Nephron progenitor cell (in vitro differentiated cells): ENCODE results near the gene KEAP1.

Experiments used
- DNase-seq: peaks from one replicate; pipeline ENCODE4 v3.0.0; 2021
- H3K27ac Mint-ChIP-seq: 2 replicates; pipeline ENCODE4 v1.8.0; 2021; ENCODE audit warnings: mild to moderate bottlenecking, moderate library complexity, mixed read lengths
- H3K27me3 Mint-ChIP-seq: 2 replicates; pipeline ENCODE4 v1.8.0; 2021; ENCODE audit warnings: mild to moderate bottlenecking, low read depth, mixed read lengths; ENCODE audit not compliant: poor library complexity
- H3K36me3 Mint-ChIP-seq: 2 replicates; pipeline ENCODE4 v1.8.0; 2021; ENCODE audit warnings: low read depth, mixed read lengths
- H3K4me1 Mint-ChIP-seq: 2 replicates; pipeline ENCODE4 v1.8.0; 2021; ENCODE audit warnings: mixed read lengths
- H3K4me3 Mint-ChIP-seq: 2 replicates; pipeline ENCODE4 v1.8.0; 2021; ENCODE audit warnings: mild to moderate bottlenecking, moderate library complexity, mixed read lengths
- H3K9me3 Mint-ChIP-seq: 2 replicates; pipeline ENCODE4 v1.8.0; 2021; ENCODE audit warnings: mild to moderate bottlenecking, moderate library complexity, mixed read lengths
- CTCF ChIP-seq: fragments of 200-600 bp; sonication (generic); IDR thresholded peaks from 2 replicates; pipeline ENCODE4 v1.5.0; 2021; ENCODE audit warnings: antibody characterized with exemption

The KEAP1 gene

GRCh38 chr19:10548746-10549276 lies 45.7 kb upstream of the KEAP1 start:
- H3K27ac Mint-ChIP-seq: no peak overlapping the region
- no peak overlapping the region for H3K4me3 Mint-ChIP-seq
- H3K9me3 Mint-ChIP-seq: no peaks in the 10 kb centered on the region
- peaks cover 61% of the 10 kb centered on the region for H3K36me3 Mint-ChIP-seq
- TF ChIP-seq CTCF: no peak
- no peak for DNase-seq
- peaks cover 5% of the 10 kb centered on the region for H3K4me1 Mint-ChIP-seq
- no peaks in the 10 kb centered on the region for H3K27me3 Mint-ChIP-seq

- no peak for DNase-seq
- Mint-ChIP-seq H3K36me3 (peaks cover 42% of the 10 kb centered on the region), H3K27ac (no peak overlapping the region), H3K4me1 (peaks cover 5% of the 10 kb centered on the region), H3K4me3 (no peak overlapping the region), H3K9me3 (no peaks in the 10 kb centered on the region), H3K27me3 (peaks cover 3% of the 10 kb centered on the region)
- no peak for TF ChIP-seq CTCF
These were observed 43.7 kb upstream of the KEAP1 start for GRCh38 chr19:10546817-10547216.

- DNase-seq: no peak
- H3K9me3 Mint-ChIP-seq: no peaks in the 10 kb centered on the region
- H3K4me1 Mint-ChIP-seq: peaks cover 5% of the 10 kb centered on the region
- H3K4me3 Mint-ChIP-seq: peak overlapping the region; percentile 91
- H3K27me3 Mint-ChIP-seq: peaks cover 9% of the 10 kb centered on the region
- TF ChIP-seq CTCF: no peak
- H3K27ac Mint-ChIP-seq: no peak overlapping the region
- H3K36me3 Mint-ChIP-seq: peaks cover 22% of the 10 kb centered on the region
These were observed 41.6 kb upstream of the KEAP1 start for GRCh38 chr19:10544753-10545251.

- TF ChIP-seq CTCF: no peak
- Mint-ChIP-seq H3K4me1 (peaks cover 5% of the 10 kb centered on the region), H3K27ac (no peak overlapping the region), H3K9me3 (no peaks in the 10 kb centered on the region), H3K27me3 (peaks cover 9% of the 10 kb centered on the region), H3K4me3 (peak overlapping the region; percentile 91), H3K36me3 (peaks cover 17% of the 10 kb centered on the region)
- DNase-seq: no peak
These were observed 41.1 kb upstream of the KEAP1 start for GRCh38 chr19:10544242-10544752.

GRCh38 chr19:10543420-10544241 lies 40.5 kb upstream of the KEAP1 start, which contains the start of gene ATG4D:
Gene ATG4D (plus strand): TSS chr19:10543904. CDS start chr19:10544091, 187 bp downstream.
- peak; percentile 91 for DNase-seq
- H3K4me3 Mint-ChIP-seq: peak within 1 kb of the TSS; percentile 91
- TF ChIP-seq CTCF: no peak
- peaks cover 14% of the 10 kb centered on the region for H3K27me3 Mint-ChIP-seq
- H3K27ac Mint-ChIP-seq: no peak within 1 kb of the TSS
- H3K9me3 Mint-ChIP-seq: no peaks in the 10 kb centered on the region
- peaks cover 10% of the 10 kb centered on the region for H3K36me3 Mint-ChIP-seq
- peaks cover 5% of the 10 kb centered on the region for H3K4me1 Mint-ChIP-seq
